HFF-Myc (cell line): ENCODE measurements around the gene NRAP.

Experiments used
- DNase-seq: peaks from one replicate; pipeline ENCODE4 v3.0.0-alpha.2; 2011; ENCODE audit warnings: low read depth; ENCODE audit errors: extremely low read depth
- H3K4me3 ChIP-seq: replicated peaks from 2 replicates; pipeline ENCODE4 v1.5.1; 2011; ENCODE audit warnings: low read depth, mild to moderate bottlenecking, control low read depth, low read length
- TF ChIP-seq, protein P1 (sequence below): IDR thresholded peaks from 2 replicates; pipeline ENCODE4 v1.5.1; 2012; ENCODE audit warnings: mild to moderate bottlenecking, low read depth, low read length, control low read depth; ENCODE audit errors: missing control alignments

The NRAP gene

DNA sequence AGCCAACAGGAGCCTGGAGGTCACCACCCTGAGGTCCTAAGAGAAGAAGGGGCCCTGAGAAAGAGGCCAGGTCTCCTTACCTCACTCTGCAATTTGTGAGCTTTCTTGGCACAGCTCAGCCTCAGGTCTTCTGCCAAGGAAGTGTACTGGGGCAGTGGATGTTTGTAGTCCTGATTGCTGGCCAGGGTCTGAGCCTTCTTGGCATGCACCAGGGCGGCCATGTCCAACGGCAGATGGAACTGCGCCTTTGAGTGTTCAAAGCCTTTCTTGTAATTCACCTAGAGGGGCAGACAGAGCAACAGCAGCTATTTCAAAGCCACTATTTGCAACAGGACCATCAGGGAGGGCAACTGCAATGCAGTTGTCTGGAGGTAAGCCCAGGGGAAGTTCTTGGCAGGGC, 51.7 kb downstream of the NRAP start:
- no peak overlapping the region for H3K4me3 ChIP-seq
- DNase-seq = no peak
- TF ChIP-seq, protein P1, sequence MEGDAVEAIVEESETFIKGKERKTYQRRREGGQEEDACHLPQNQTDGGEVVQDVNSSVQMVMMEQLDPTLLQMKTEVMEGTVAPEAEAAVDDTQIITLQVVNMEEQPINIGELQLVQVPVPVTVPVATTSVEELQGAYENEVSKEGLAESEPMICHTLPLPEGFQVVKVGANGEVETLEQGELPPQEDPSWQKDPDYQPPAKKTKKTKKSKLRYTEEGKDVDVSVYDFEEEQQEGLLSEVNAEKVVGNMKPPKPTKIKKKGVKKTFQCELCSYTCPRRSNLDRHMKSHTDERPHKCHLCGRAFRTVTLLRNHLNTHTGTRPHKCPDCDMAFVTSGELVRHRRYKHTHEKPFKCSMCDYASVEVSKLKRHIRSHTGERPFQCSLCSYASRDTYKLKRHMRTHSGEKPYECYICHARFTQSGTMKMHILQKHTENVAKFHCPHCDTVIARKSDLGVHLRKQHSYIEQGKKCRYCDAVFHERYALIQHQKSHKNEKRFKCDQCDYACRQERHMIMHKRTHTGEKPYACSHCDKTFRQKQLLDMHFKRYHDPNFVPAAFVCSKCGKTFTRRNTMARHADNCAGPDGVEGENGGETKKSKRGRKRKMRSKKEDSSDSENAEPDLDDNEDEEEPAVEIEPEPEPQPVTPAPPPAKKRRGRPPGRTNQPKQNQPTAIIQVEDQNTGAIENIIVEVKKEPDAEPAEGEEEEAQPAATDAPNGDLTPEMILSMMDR = no peak

DNA sequence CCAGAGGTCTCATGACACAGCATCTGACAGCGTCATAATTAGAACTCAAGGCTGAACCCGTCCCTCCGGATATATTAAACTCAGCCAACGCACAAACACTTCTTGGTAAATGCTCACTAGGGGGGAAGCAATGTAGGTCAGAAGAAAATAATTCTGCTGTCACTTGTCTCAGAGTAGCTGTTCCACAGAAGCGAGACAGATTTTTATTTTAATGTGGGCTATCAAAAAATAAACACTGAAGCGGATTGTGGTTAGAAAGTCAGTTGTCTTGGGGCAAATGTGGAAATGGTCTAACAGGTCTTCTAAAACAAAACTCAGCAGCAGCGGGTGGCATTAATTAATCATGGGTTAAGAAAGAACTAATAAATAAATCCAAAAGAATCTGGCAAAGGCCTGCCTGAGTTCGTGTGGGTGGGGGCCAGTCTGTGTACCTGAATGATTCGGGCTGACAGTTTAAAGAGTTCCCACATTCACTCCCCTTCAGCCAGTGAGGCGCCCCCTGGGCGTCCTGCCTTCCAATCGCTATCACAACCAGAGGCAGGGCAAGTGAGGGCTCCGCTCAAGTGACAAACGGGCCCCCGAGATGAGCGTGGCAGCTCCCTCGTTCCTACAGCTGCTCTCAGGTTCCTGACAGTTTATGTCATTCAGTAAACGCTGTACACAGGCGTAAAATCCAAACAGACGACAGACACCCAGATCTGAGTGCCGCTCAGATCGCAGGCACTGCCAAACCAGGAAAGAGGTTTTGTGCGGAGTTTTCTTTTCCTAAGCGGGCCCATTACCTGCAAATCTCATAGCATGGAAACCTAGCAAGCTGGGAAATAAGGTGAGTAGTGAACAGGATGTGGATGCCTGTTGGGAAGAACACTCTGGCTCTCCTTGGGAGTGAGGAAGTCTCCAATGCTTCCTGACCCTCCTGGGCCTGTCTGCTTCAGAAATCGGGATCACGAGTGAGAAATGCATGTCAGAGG, 52.9 kb downstream of the NRAP start:
- TF ChIP-seq, protein P1 = no peak
- no peak overlapping the region for H3K4me3 ChIP-seq
- no peak for DNase-seq

DNA sequence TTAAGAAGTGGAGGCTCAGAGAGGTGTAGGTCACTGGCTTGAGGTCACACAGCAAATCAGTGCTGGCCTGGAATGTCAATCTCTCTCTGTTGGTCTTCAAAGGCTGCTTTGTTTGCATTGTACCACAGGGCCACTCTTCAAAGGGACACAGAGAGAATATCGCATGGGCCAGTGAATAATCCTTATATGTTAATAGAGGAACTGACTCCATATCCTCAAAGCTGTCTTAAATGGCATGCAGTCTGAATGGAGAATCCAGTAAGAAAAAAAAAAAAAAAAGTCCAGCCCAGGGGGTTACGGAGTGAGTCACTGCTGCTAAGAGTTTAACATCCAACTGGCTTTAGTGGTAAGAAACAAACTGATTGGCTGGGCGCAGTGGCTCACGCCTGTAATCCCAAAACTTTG, 54.1 kb downstream of the NRAP start:
- TF ChIP-seq, protein P1 = no peak
- H3K4me3 ChIP-seq = no peak overlapping the region
- no peak for DNase-seq

DNA sequence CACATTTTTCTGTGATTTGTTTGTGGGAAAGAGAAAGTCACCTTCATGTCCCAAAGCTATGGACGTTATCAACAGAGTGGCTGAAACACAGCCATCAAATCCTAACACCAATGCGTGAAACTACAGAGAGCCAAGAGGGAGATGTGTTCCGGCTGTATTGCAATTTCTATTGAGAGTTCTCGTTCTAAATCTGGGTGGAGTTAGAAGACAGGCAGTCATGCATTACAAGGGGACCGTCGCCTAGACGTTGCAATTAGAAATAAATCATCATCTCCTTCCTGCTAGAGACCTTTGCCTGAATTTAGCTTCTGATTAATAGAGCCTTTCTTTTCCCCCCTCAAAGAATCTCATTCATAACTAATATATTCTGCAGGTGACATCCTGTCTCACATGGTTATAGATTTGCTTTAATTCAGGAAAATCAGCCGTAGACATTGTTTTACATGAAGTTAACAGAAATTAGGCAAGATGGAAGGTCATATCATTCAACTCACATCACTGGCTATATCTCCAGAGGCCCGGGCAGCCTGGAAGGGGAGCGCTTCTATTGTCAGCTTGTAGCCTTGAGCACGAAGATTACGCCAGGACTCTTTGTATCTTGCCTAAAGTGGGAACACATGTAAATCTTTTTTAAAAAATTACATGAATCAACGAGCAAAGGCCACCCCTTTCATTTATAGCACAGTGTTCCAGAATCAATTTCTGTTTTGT, 58.4 kb downstream of the NRAP start:
- DNase-seq = no peak
- H3K4me3 ChIP-seq = no peak overlapping the region
- TF ChIP-seq, protein P1 = no peak

DNA sequence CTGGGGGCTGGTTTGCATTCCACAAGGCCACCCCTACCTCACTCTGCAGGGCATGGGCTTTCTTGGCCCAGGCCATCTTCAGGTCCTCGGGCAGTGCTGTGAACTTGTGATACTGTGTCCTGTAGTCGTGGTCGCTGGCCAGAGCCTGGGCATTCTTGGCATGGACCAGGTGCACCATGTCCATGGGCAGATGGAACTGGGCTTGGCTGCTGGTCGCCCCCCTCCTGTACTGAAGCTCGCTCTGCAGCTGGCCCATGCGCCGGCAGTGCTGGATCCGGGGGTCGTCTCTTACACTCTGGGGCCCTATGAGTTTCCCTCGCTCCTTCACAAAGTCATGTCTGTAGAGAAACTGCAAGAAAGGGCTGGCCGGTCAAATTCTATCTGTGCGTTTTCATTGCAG, 59.3 kb downstream of the NRAP start:
- no peak for DNase-seq
- TF ChIP-seq, protein P1 = no peak
- H3K4me3 ChIP-seq = no peak overlapping the region

DNA sequence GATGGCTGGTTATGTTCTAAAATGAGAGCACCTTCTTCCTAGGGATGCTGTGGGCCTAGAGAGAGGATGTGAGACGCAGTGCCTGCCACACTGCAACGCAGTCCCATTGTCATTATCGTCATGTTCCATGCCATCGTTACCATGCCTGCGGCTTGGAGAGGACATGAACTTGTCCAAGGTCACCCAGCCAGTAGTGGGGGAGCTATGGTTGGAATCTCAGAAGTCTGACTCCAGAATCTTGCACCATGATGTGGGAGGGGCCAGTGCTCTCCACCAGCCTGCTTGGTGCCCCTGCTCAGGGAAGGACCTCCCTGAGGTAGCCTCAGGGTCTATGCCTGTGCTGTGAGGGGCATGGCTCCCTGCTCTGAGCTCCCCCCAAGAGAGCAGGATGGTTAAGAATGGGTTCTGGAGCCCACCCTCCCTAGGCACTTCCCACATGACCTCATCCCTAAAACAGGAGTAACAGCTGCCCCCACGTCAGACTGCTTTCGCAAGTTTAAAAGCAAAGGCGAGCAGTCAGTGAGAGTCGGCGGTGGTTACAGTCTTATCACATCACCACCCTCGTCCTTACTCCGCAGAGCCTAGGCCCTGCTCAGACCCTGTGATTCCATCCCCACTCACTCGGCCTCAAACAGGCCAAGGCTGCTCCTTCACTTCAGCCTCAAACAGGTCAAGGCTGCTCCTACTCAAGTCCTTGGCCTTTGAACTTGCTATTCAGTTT, 60.6 kb downstream of the NRAP start:
- TF ChIP-seq, protein P1 = no peak
- H3K4me3 ChIP-seq = no peak overlapping the region
- no peak for DNase-seq
